Stimulated activated CD8-positive, alpha-beta memory T cell treated with anti-CD3 and anti-CD28 coated beads, Interleukin-2, amount 100 ng/mL, for 1 hour (primary cell): ENCODE data around the gene CERS3.
"Not testable (repeated sequence)": the region's sequence is repeated elsewhere in the genome, so short reads cannot be mapped to it uniquely, and the experiment has no call there.

Experiments used
- DNase-seq, 2 donors: peaks; one replicate each; pipeline ENCODE4 v3.0.0-alpha.2; 2020; ENCODE audit warnings: low read depth in 2 of 2

The CERS3 gene

GRCh38 chr15:100464888-100465287 is 63.9 kb downstream of the CERS3 start:
- no peak for DNase-seq

GRCh38 chr15:100464256-100464655 is 64.5 kb downstream of the CERS3 start:
- DNase-seq: no peak

GRCh38 chr15:100463515-100463914 is 65.2 kb downstream of the CERS3 start:
- no peak for DNase-seq

- no peak for DNase-seq
Observed at GRCh38 chr15:100461049-100461448, 67.7 kb downstream of the CERS3 start.

GRCh38 chr15:100457201-100457600 is 71.5 kb downstream of the CERS3 start:
- DNase-seq: no peak

- no peak for DNase-seq
Observed at GRCh38 chr15:100454148-100454547, 74.6 kb downstream of the CERS3 start.

GRCh38 chr15:100448481-100448880 is 80.3 kb downstream of the CERS3 start:
- no peak for DNase-seq

GRCh38 chr15:100441063-100441462 is 87.7 kb downstream of the CERS3 start:
- DNase-seq: not testable (repeated sequence)

GRCh38 chr15:100439514-100439913 is 89.2 kb downstream of the CERS3 start:
- DNase-seq: no peak

GRCh38 chr15:100438570-100438969 is 90.2 kb downstream of the CERS3 start:
- DNase-seq: no peak

GRCh38 chr15:100437261-100437660 is 91.5 kb downstream of the CERS3 start:
- DNase-seq: no peak

- no peak for DNase-seq
Observed at GRCh38 chr15:100434561-100434960, 94.2 kb downstream of the CERS3 start.

GRCh38 chr15:100434038-100434437 is 94.7 kb downstream of the CERS3 start:
- DNase-seq: no peak

GRCh38 chr15:100433304-100433703 is 95.4 kb downstream of the CERS3 start:
- no peak for DNase-seq

GRCh38 chr15:100430411-100430810 is 98.3 kb downstream of the CERS3 start:
- DNase-seq: no peak

- no peak for DNase-seq
Observed at GRCh38 chr15:100429116-100429728, 99.5 kb downstream of the CERS3 start.

GRCh38 chr15:100426937-100427336 is 101.8 kb downstream of the CERS3 start:
- DNase-seq: no peak

GRCh38 chr15:100405179-100405578 is 123.6 kb downstream of the CERS3 start:
- DNase-seq: no peak

GRCh38 chr15:100400996-100401395 is 127.8 kb downstream of the CERS3 start:
- no peak for DNase-seq

- no peak for DNase-seq
Observed at GRCh38 chr15:100394736-100395440, 133.9 kb downstream of the CERS3 start.

GRCh38 chr15:100393008-100393407 is 135.7 kb downstream of the CERS3 start:
- no peak for DNase-seq

- no peak for DNase-seq
Observed at GRCh38 chr15:100385300-100386050, 143.3 kb downstream of the CERS3 start.

GRCh38 chr15:100384108-100384410 is 144.7 kb downstream of the CERS3 start:
- DNase-seq: no peak
